ENCODE measurements around the gene ABLIM2. TPM values are rescaled to one million over a fixed set of nuclear protein-coding genes. Genes with fewer than 3 reads are reported as not detected.

The ABLIM2 gene
- total RNA-seq, 1 experiment from 2014 or later = 1.0 TPM

GRCh38 chr4:8052160-8052691 is 106.4 kb downstream of the ABLIM2 start:
- no peak overlapping the region for H2AK5ac ChIP-seq (ENCODE audit: insufficient read length, low read length)
- peaks cover 14 to 19% of the 10 kb centered on the region in 2 experiments for H3K9me3 Mint-ChIP-seq
- H3K14ac ChIP-seq (ENCODE audit: insufficient read depth, low read length) = peak overlapping the region; percentile 53; the same call in 1 of the 2 replicates
- TF ChIP-seq, protein P1, sequence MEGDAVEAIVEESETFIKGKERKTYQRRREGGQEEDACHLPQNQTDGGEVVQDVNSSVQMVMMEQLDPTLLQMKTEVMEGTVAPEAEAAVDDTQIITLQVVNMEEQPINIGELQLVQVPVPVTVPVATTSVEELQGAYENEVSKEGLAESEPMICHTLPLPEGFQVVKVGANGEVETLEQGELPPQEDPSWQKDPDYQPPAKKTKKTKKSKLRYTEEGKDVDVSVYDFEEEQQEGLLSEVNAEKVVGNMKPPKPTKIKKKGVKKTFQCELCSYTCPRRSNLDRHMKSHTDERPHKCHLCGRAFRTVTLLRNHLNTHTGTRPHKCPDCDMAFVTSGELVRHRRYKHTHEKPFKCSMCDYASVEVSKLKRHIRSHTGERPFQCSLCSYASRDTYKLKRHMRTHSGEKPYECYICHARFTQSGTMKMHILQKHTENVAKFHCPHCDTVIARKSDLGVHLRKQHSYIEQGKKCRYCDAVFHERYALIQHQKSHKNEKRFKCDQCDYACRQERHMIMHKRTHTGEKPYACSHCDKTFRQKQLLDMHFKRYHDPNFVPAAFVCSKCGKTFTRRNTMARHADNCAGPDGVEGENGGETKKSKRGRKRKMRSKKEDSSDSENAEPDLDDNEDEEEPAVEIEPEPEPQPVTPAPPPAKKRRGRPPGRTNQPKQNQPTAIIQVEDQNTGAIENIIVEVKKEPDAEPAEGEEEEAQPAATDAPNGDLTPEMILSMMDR (conservative IDR thresholded peaks at IDR 0.05) = no peak
- H3T11ph ChIP-seq (ENCODE audit: low read length) = no peak overlapping the region
- no peak overlapping the region for H4K91ac ChIP-seq (ENCODE audit: insufficient read length, low read depth, low read length)
- peak overlapping the region; percentile 52 for H3K18ac ChIP-seq (ENCODE audit: insufficient read length, low read depth, low read length)
- H3K9me3 ChIP-seq (ENCODE audit: control insufficient read depth, low read depth, low read length) = peaks cover 6% of the 10 kb centered on the region
- H2BK5ac ChIP-seq (ENCODE audit: insufficient read length, low read length) = no peak overlapping the region
- H3K9ac ChIP-seq (ENCODE audit: extremely low read depth, insufficient read length, low read length) = no peak overlapping the region
- H4K8ac ChIP-seq (replicated peaks; ENCODE audit: insufficient read length, low read depth, low read length) = no peak overlapping the region
- peaks cover 3 to 19% (median 3%) of the 10 kb centered on the region in 3 experiments; a peak in 5 of 7 replicates for H3K36me3 Mint-ChIP-seq (ENCODE audit: insufficient read depth in 1 of 3, low read depth in 3 of 3)
- H3K23me2 ChIP-seq (ENCODE audit: insufficient read length, low read depth, low read length, poor library complexity, severe bottlenecking) = no peaks in the 10 kb centered on the region
- H3K27me3 Mint-ChIP-seq (ENCODE audit: low read depth) = peaks cover 5% of the 10 kb centered on the region
- no peak overlapping the region for H3K27ac ChIP-seq (ENCODE audit: insufficient read length, low read depth, low read length)
- H2BK20ac ChIP-seq (ENCODE audit: low read depth, low read length, poor library complexity, severe bottlenecking) = no peak overlapping the region
- H4K5ac ChIP-seq (ENCODE audit: insufficient read length, low read depth, low read length) = no peak overlapping the region
- peak overlapping the region; percentile 47 for H2BK12ac ChIP-seq (ENCODE audit: insufficient read length, low read depth, low read length)
- no peak overlapping the region for H2BK15ac ChIP-seq (ENCODE audit: low read depth, low read length)
- no peak overlapping the region for H2BK120ac ChIP-seq (ENCODE audit: low read depth, low read length, poor library complexity, severe bottlenecking)
- no peaks in the 10 kb centered on the region for H3K79me2 ChIP-seq (ENCODE audit: insufficient read depth, low read length)
- H2AFZ ChIP-seq (ENCODE audit: low read length) = no peak overlapping the region
- WGBS (ENCODE audit: extremely low coverage, insufficient read length, low lambda C conversion rate) = no CpG with 5 or more reads among the region's 9 CpGs
- no peaks in the 10 kb centered on the region for H3K79me1 ChIP-seq (ENCODE audit: insufficient read depth, low read depth, low read length, poor library complexity, severe bottlenecking)
- H4K20me1 ChIP-seq (ENCODE audit: control insufficient read depth, insufficient read depth, insufficient read length) = no peaks in the 10 kb centered on the region
- no peak overlapping the region for H3K4ac ChIP-seq (ENCODE audit: low read depth, low read length)
- H3K56ac ChIP-seq (ENCODE audit: insufficient read length, low read depth, low read length) = no peak overlapping the region
- no peak overlapping the region for H3K4me3 Mint-ChIP-seq
- H3K4me2 ChIP-seq (ENCODE audit: insufficient read depth, insufficient read length, low read length) = no peak overlapping the region
- H3K27me3 ChIP-seq (ENCODE audit: insufficient read depth, low read length) = no peaks in the 10 kb centered on the region
- DNase-seq = no peak
- H3K4me1 ChIP-seq (ENCODE audit: insufficient read depth, low read length) = peaks cover 17% of the 10 kb centered on the region; the same call in 1 of the 2 replicates
- no peak overlapping the region for H3K23ac ChIP-seq (ENCODE audit: insufficient read length, low read depth, low read length)
- H3K4me1 Mint-ChIP-seq = peaks cover 45 to 51% of the 10 kb centered on the region in 2 experiments
- peak overlapping the region in 1 of 3 experiments; percentile 93; a peak in 1 of 7 replicates for H3K27ac Mint-ChIP-seq
